ENCODE results near the gene ZFP90.

Gene ZFP90

GRCh38 chr16:68506331-68507053 is 32.6 kb upstream of the ZFP90 start:
- Histone ChIP-seq H3K79me1 (ENCODE audit: low read length) (no peaks in the 10 kb centered on the region), H3K27ac (ENCODE audit: low read depth, low read length) (no peak overlapping the region), H4K91ac (ENCODE audit: low read depth, low read length) (no peak overlapping the region), H3K9me3 (ENCODE audit: insufficient read depth, low read depth, low read length) (no peaks in the 10 kb centered on the region), H2BK12ac (ENCODE audit: low read length) (no peak overlapping the region), H2BK5ac (ENCODE audit: low read depth, low read length, poor library complexity) (no peak overlapping the region), H3K23ac (ENCODE audit: low read length) (no peak overlapping the region), H2BK120ac (ENCODE audit: insufficient read depth, low read length, poor library complexity) (no peak overlapping the region), H4K8ac (ENCODE audit: low read depth, low read length) (no peak overlapping the region), H3K9ac (ENCODE audit: low read length) (no peak overlapping the region), H3K18ac (ENCODE audit: low read length) (no peak overlapping the region), H3K4me2 (ENCODE audit: low read length) (no peak overlapping the region), H2AFZ (ENCODE audit: insufficient read depth, low read length, poor library complexity) (no peak overlapping the region), H3K4me1 (ENCODE audit: control insufficient read depth in 1 of 2, insufficient read depth in 2 of 2, low read length in 2 of 2) (peaks cover 0 to 4% of the 10 kb centered on the region in 2 experiments), H3K79me2 (ENCODE audit: control insufficient read depth, insufficient read depth, low read length, poor library complexity) (no peaks in the 10 kb centered on the region), H3K36me3 (ENCODE audit: control insufficient read depth in 1 of 2, insufficient read depth in 2 of 2, low read length in 2 of 2) (no peaks in the 10 kb centered on the region), H3K27me3 (ENCODE audit: insufficient read depth, low read length) (peaks cover 3% of the 10 kb centered on the region), H3K14ac (ENCODE audit: low read length) (no peak overlapping the region), H4K12ac (ENCODE audit: low read depth, low read length) (no peak overlapping the region), H2AK5ac (ENCODE audit: low read length) (no peak overlapping the region), H3K4ac (ENCODE audit: low read depth, low read length) (no peak overlapping the region), H3K4me3 (ENCODE audit: low read depth, low read length) (no peak overlapping the region)
- no CpG with 5 or more reads among the region's 10 CpGs for WGBS (ENCODE audit: extremely low coverage, insufficient coverage, insufficient read length)
- DNase-seq = no peak

- H3K9ac ChIP-seq (ENCODE audit: low read length) = no peak overlapping the region
- no peak overlapping the region for H2AFZ ChIP-seq (ENCODE audit: insufficient read depth, low read length, poor library complexity)
- H3K79me2 ChIP-seq (ENCODE audit: control insufficient read depth, insufficient read depth, low read length, poor library complexity) = no peaks in the 10 kb centered on the region
- no peaks in the 10 kb centered on the region for H3K79me1 ChIP-seq (ENCODE audit: low read length)
- no peak overlapping the region for H3K4ac ChIP-seq (ENCODE audit: low read depth, low read length)
- no peak overlapping the region for H3K18ac ChIP-seq (ENCODE audit: low read length)
- no CpG with 5 or more reads among the region's 8 CpGs for whole genome bisulfite sequencing (ENCODE audit: extremely low coverage, insufficient coverage, insufficient read length)
- no peak overlapping the region for H3K4me3 ChIP-seq (ENCODE audit: low read depth, low read length)
- H2BK12ac ChIP-seq (ENCODE audit: low read length) = no peak overlapping the region
- no peaks in the 10 kb centered on the region for H3K9me3 ChIP-seq (ENCODE audit: insufficient read depth, low read depth, low read length)
- H3K36me3 ChIP-seq (ENCODE audit: control insufficient read depth in 1 of 2, insufficient read depth in 2 of 2, low read length in 2 of 2) = no peaks in the 10 kb centered on the region
- no peak overlapping the region for H4K8ac ChIP-seq (ENCODE audit: low read depth, low read length)
- no peak overlapping the region for H2BK5ac ChIP-seq (ENCODE audit: low read depth, low read length, poor library complexity)
- no peak overlapping the region for H3K4me2 ChIP-seq (ENCODE audit: low read length)
- no peak overlapping the region for H3K23ac ChIP-seq (ENCODE audit: low read length)
- H2BK120ac ChIP-seq (ENCODE audit: insufficient read depth, low read length, poor library complexity) = no peak overlapping the region
- no peak overlapping the region for H4K12ac ChIP-seq (ENCODE audit: low read depth, low read length)
- H3K14ac ChIP-seq (ENCODE audit: low read length) = no peak overlapping the region
- no peak for DNase-seq
- no peak overlapping the region for H4K91ac ChIP-seq (ENCODE audit: low read depth, low read length)
- H3K4me1 ChIP-seq (ENCODE audit: control insufficient read depth in 1 of 2, insufficient read depth in 2 of 2, low read length in 2 of 2) = peaks cover 0 to 4% of the 10 kb centered on the region in 2 experiments
- H2AK5ac ChIP-seq (ENCODE audit: low read length) = no peak overlapping the region
- no peak overlapping the region for H3K27ac ChIP-seq (ENCODE audit: low read depth, low read length)
- peaks cover 3% of the 10 kb centered on the region for H3K27me3 ChIP-seq (ENCODE audit: insufficient read depth, low read length)
These were observed 31.1 kb upstream of the ZFP90 start for GRCh38 chr16:68508013-68508412.

GRCh38 chr16:68508641-68509240 is 30.4 kb upstream of the ZFP90 start:
- H3K9me3 ChIP-seq (ENCODE audit: insufficient read depth, low read depth, low read length) = no peaks in the 10 kb centered on the region
- H2BK12ac ChIP-seq (ENCODE audit: low read length) = no peak overlapping the region
- no peak overlapping the region for H2AFZ ChIP-seq (ENCODE audit: insufficient read depth, low read length, poor library complexity)
- no peak overlapping the region for H2BK120ac ChIP-seq (ENCODE audit: insufficient read depth, low read length, poor library complexity)
- no peak overlapping the region for H2BK5ac ChIP-seq (ENCODE audit: low read depth, low read length, poor library complexity)
- no peak overlapping the region for H2AK5ac ChIP-seq (ENCODE audit: low read length)
- no peak overlapping the region for H4K91ac ChIP-seq (ENCODE audit: low read depth, low read length)
- H3K14ac ChIP-seq (ENCODE audit: low read length) = no peak overlapping the region
- H3K4me2 ChIP-seq (ENCODE audit: low read length) = no peak overlapping the region
- H3K4me3 ChIP-seq (ENCODE audit: low read depth, low read length) = no peak overlapping the region
- H3K79me1 ChIP-seq (ENCODE audit: low read length) = no peaks in the 10 kb centered on the region
- no peak overlapping the region for H3K23ac ChIP-seq (ENCODE audit: low read length)
- WGBS (ENCODE audit: extremely low coverage, insufficient coverage, insufficient read length) = no CpG with 5 or more reads among the region's 7 CpGs
- H3K27ac ChIP-seq (ENCODE audit: low read depth, low read length) = no peak overlapping the region
- no peak overlapping the region for H3K4ac ChIP-seq (ENCODE audit: low read depth, low read length)
- peaks cover 3% of the 10 kb centered on the region for H3K27me3 ChIP-seq (ENCODE audit: insufficient read depth, low read length)
- no peak overlapping the region for H4K12ac ChIP-seq (ENCODE audit: low read depth, low read length)
- H3K36me3 ChIP-seq (ENCODE audit: control insufficient read depth in 1 of 2, insufficient read depth in 2 of 2, low read length in 2 of 2) = no peaks in the 10 kb centered on the region
- no peaks in the 10 kb centered on the region for H3K79me2 ChIP-seq (ENCODE audit: control insufficient read depth, insufficient read depth, low read length, poor library complexity)
- no peak for DNase-seq
- no peak overlapping the region for H3K18ac ChIP-seq (ENCODE audit: low read length)
- no peak overlapping the region for H3K9ac ChIP-seq (ENCODE audit: low read length)
- H3K4me1 ChIP-seq (ENCODE audit: control insufficient read depth in 1 of 2, insufficient read depth in 2 of 2, low read length in 2 of 2) = peaks cover 0 to 4% of the 10 kb centered on the region in 2 experiments
- H4K8ac ChIP-seq (ENCODE audit: low read depth, low read length) = no peak overlapping the region

GRCh38 chr16:68509381-68509780 is 29.7 kb upstream of the ZFP90 start:
- WGBS (ENCODE audit: extremely low coverage, insufficient coverage, insufficient read length) = no CpG with 5 or more reads among the region's 6 CpGs

More at GRCh38 chr16:68509381-68509780, 29.7 kb upstream of the ZFP90 start:
- H3K79me1 ChIP-seq (ENCODE audit: low read length) = no peaks in the 10 kb centered on the region
- H3K27me3 ChIP-seq (ENCODE audit: insufficient read depth, low read length) = peaks cover 3% of the 10 kb centered on the region
- H3K4me2 ChIP-seq (ENCODE audit: low read length) = no peak overlapping the region
- no peak overlapping the region for H3K23ac ChIP-seq (ENCODE audit: low read length)
- no peaks in the 10 kb centered on the region for H3K79me2 ChIP-seq (ENCODE audit: control insufficient read depth, insufficient read depth, low read length, poor library complexity)
- peaks cover 0 to 4% of the 10 kb centered on the region in 2 experiments for H3K4me1 ChIP-seq (ENCODE audit: control insufficient read depth in 1 of 2, insufficient read depth in 2 of 2, low read length in 2 of 2)
- H3K27ac ChIP-seq (ENCODE audit: low read depth, low read length) = no peak overlapping the region
- no peak for DNase-seq
- H3K14ac ChIP-seq (ENCODE audit: low read length) = no peak overlapping the region
- H2AFZ ChIP-seq (ENCODE audit: insufficient read depth, low read length, poor library complexity) = no peak overlapping the region
- H3K18ac ChIP-seq (ENCODE audit: low read length) = no peak overlapping the region
- no peak overlapping the region for H4K12ac ChIP-seq (ENCODE audit: low read depth, low read length)
- no peak overlapping the region for H2BK12ac ChIP-seq (ENCODE audit: low read length)
- H3K9ac ChIP-seq (ENCODE audit: low read length) = no peak overlapping the region
- no peak overlapping the region for H4K8ac ChIP-seq (ENCODE audit: low read depth, low read length)
- H3K36me3 ChIP-seq (ENCODE audit: control insufficient read depth in 1 of 2, insufficient read depth in 2 of 2, low read length in 2 of 2) = no peaks in the 10 kb centered on the region
- H2BK5ac ChIP-seq (ENCODE audit: low read depth, low read length, poor library complexity) = no peak overlapping the region
- H2BK120ac ChIP-seq (ENCODE audit: insufficient read depth, low read length, poor library complexity) = no peak overlapping the region
- no peak overlapping the region for H3K4me3 ChIP-seq (ENCODE audit: low read depth, low read length)
- no peak overlapping the region for H4K91ac ChIP-seq (ENCODE audit: low read depth, low read length)
- no peaks in the 10 kb centered on the region for H3K9me3 ChIP-seq (ENCODE audit: insufficient read depth, low read depth, low read length)
- H3K4ac ChIP-seq (ENCODE audit: low read depth, low read length) = no peak overlapping the region
- H2AK5ac ChIP-seq (ENCODE audit: low read length) = no peak overlapping the region
